Trophoblast cell (in vitro differentiated cells and primary cell): Measurements from ENCODE around the gene PLCH2.

Experiments used
- DNase-seq, 2 donors: peaks; one replicate each; pipeline ENCODE4 v3.0.0-alpha.2; 2016
- H2AFZ ChIP-seq: 2 replicates; pipeline ENCODE4 v1.6.1; 2013; ENCODE audit warnings: low read length, moderate library complexity, mild to moderate bottlenecking; ENCODE audit not compliant: insufficient read depth, poor library complexity
- H2AK5ac ChIP-seq: 2 replicates; pipeline ENCODE4 v1.6.1; 2013; ENCODE audit warnings: mild to moderate bottlenecking, low read length
- H2BK120ac ChIP-seq: 2 replicates; pipeline ENCODE4 v1.6.1; 2013; ENCODE audit warnings: low read length, mild to moderate bottlenecking, moderate library complexity; ENCODE audit not compliant: insufficient read depth, poor library complexity
- H2BK12ac ChIP-seq: 2 replicates; pipeline ENCODE4 v1.6.1; 2013; ENCODE audit warnings: mild to moderate bottlenecking, low read length, moderate library complexity
- H2BK5ac ChIP-seq: 2 replicates; pipeline ENCODE4 v1.6.1; 2013; ENCODE audit warnings: low read length, low read depth, moderate library complexity, mild to moderate bottlenecking; ENCODE audit not compliant: poor library complexity
- H3K14ac ChIP-seq: 2 replicates; pipeline ENCODE4 v1.6.1; 2013; ENCODE audit warnings: mild to moderate bottlenecking, low read length
- H3K18ac ChIP-seq: 2 replicates; pipeline ENCODE4 v1.6.1; 2013; ENCODE audit warnings: mild to moderate bottlenecking, low read length
- H3K23ac ChIP-seq: 2 replicates; pipeline ENCODE4 v1.6.1; 2013; ENCODE audit warnings: low read length
- H3K27ac ChIP-seq: 2 replicates; pipeline ENCODE4 v1.5.1; 2013; ENCODE audit warnings: low read depth, mild to moderate bottlenecking, inconsistent platforms, low read length, moderate library complexity
- H3K27me3 ChIP-seq: 2 replicates; pipeline ENCODE4 v1.6.1; 2013; ENCODE audit warnings: inconsistent platforms, mild to moderate bottlenecking, low read length, moderate library complexity; ENCODE audit not compliant: insufficient read depth
- H3K36me3 ChIP-seq, 2 experiments: 1 replicate in 1 of 2; 2 replicates in 1 of 2; pipeline ENCODE4 v1.6.1; 2013; ENCODE audit warnings: low read length in 2 of 2, mild to moderate bottlenecking in 2 of 2, moderate library complexity in 1 of 2; ENCODE audit not compliant: insufficient read depth in 2 of 2, control insufficient read depth in 1 of 2
- H3K4ac ChIP-seq: 2 replicates; pipeline ENCODE4 v1.6.1; 2013; ENCODE audit warnings: low read depth, mild to moderate bottlenecking, low read length, moderate library complexity
- H3K4me1 ChIP-seq, 2 experiments: 1 replicate in 1 of 2; 2 replicates in 1 of 2; pipeline ENCODE4 v1.6.1; 2013; ENCODE audit warnings: low read length in 2 of 2, mild to moderate bottlenecking in 2 of 2, moderate library complexity in 1 of 2; ENCODE audit not compliant: insufficient read depth in 2 of 2, control insufficient read depth in 1 of 2
- H3K4me2 ChIP-seq: 2 replicates; pipeline ENCODE4 v1.6.1; 2013; ENCODE audit warnings: inconsistent platforms, mild to moderate bottlenecking, low read length, moderate library complexity
- H3K4me3 ChIP-seq: 2 replicates; pipeline ENCODE4 v1.5.1; 2013; ENCODE audit warnings: mild to moderate bottlenecking, low read depth, low read length, inconsistent platforms
- H3K79me1 ChIP-seq: one replicate; pipeline ENCODE4 v1.6.1; 2013; ENCODE audit warnings: low read length
- H3K79me2 ChIP-seq: 2 replicates; pipeline ENCODE4 v1.6.1; 2013; ENCODE audit warnings: low read length, mild to moderate bottlenecking; ENCODE audit not compliant: control insufficient read depth, insufficient read depth, poor library complexity
- H3K9ac ChIP-seq: 2 replicates; pipeline ENCODE4 v1.6.1; 2013; ENCODE audit warnings: mild to moderate bottlenecking, low read length
- H3K9me3 ChIP-seq: 2 replicates; pipeline ENCODE4 v1.6.1; 2013; ENCODE audit warnings: low read depth, mild to moderate bottlenecking, control low read depth, inconsistent platforms, low read length; ENCODE audit not compliant: insufficient read depth
- H4K12ac ChIP-seq: 2 replicates; pipeline ENCODE4 v1.6.1; 2013; ENCODE audit warnings: low read depth, mild to moderate bottlenecking, low read length, moderate library complexity
- H4K8ac ChIP-seq: 2 replicates; pipeline ENCODE4 v1.6.1; 2013; ENCODE audit warnings: low read depth, mild to moderate bottlenecking, low read length, moderate library complexity
- H4K91ac ChIP-seq: one replicate; pipeline ENCODE4 v1.6.1; 2013; ENCODE audit warnings: low read depth, mild to moderate bottlenecking, low read length, moderate library complexity
- WGBS: extraction: QIAGEN DNeasy Blood & Tissue Kit; methylation state at CpG from one replicate; pipeline ENCODE4 v1.1.7; 2013; ENCODE audit warnings: missing lambda C conversion rate; ENCODE audit not compliant: insufficient read length, insufficient coverage; ENCODE audit errors: extremely low coverage; 5-methylcytosine and 5-hydroxymethylcytosine counted together

PLCH2 gene

GRCh38 chr1:2538376-2538775, 62.3 kb downstream of the PLCH2 start:
- peaks cover 4% of the 10 kb centered on the region for H3K27me3 ChIP-seq
- no peak overlapping the region for H4K12ac ChIP-seq
- DNase-seq: no peak
- H3K18ac ChIP-seq: no peak overlapping the region
- no peak overlapping the region for H2AFZ ChIP-seq
- H3K27ac ChIP-seq: no peak overlapping the region
- H3K23ac ChIP-seq: no peak overlapping the region
- H2AK5ac ChIP-seq: no peak overlapping the region
- H3K79me2 ChIP-seq: no peaks in the 10 kb centered on the region
- H3K4ac ChIP-seq: no peak overlapping the region
- H4K8ac ChIP-seq: no peak overlapping the region
- H4K91ac ChIP-seq: no peak overlapping the region
- H2BK120ac ChIP-seq: no peak overlapping the region
- H3K9ac ChIP-seq: no peak overlapping the region
- peaks cover 11 to 12% of the 10 kb centered on the region in 2 experiments for H3K4me1 ChIP-seq
- no CpG with 5 or more reads among the region's 4 CpGs for WGBS
- H3K4me3 ChIP-seq: no peak overlapping the region
- H2BK5ac ChIP-seq: no peak overlapping the region
- no peaks in the 10 kb centered on the region for H3K9me3 ChIP-seq
- no peak overlapping the region for H3K14ac ChIP-seq
- no peak overlapping the region for H2BK12ac ChIP-seq
- H3K36me3 ChIP-seq: no peaks in the 10 kb centered on the region
- peaks cover 4% of the 10 kb centered on the region for H3K79me1 ChIP-seq
- H3K4me2 ChIP-seq: no peak overlapping the region

DNA sequence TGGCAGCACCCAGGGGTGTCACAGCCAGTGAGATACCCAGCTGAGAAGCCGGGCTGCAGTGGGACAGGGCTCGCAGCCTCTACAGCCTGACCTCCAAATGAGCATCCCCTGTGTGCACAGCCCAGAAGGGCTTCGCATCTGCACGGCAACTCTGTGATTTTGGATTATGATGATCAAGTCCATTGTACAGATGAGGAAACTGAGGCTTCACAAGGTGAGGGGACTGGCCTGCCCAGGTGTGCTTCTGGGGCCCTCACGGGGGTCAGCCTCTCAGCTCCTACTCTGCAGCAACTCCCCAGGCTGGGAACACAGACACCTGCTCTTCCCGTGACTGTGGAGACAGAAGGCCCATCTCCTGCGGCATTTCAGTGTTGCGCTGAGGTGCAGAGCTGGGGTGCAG, 62.8 kb downstream of the PLCH2 start:
- H3K4me3 ChIP-seq: no peak overlapping the region
- H3K79me2 ChIP-seq: no peaks in the 10 kb centered on the region
- WGBS: no CpG with 5 or more reads among the region's 8 CpGs
- no peak overlapping the region for H3K18ac ChIP-seq
- no peak for DNase-seq
- H3K14ac ChIP-seq: no peak overlapping the region
- no peak overlapping the region for H2AK5ac ChIP-seq
- no peak overlapping the region for H2BK120ac ChIP-seq
- H3K79me1 ChIP-seq: peaks cover 2% of the 10 kb centered on the region
- H3K9me3 ChIP-seq: no peaks in the 10 kb centered on the region
- peaks cover 4% of the 10 kb centered on the region for H3K27me3 ChIP-seq
- H2BK5ac ChIP-seq: no peak overlapping the region
- H4K91ac ChIP-seq: no peak overlapping the region
- no peak overlapping the region for H3K4ac ChIP-seq
- no peak overlapping the region for H3K9ac ChIP-seq
- no peak overlapping the region for H3K27ac ChIP-seq
- no peaks in the 10 kb centered on the region for H3K36me3 ChIP-seq
- H3K23ac ChIP-seq: no peak overlapping the region
- H2AFZ ChIP-seq: no peak overlapping the region
- H4K12ac ChIP-seq: no peak overlapping the region
- H2BK12ac ChIP-seq: no peak overlapping the region
- no peak overlapping the region for H4K8ac ChIP-seq
- H3K4me1 ChIP-seq: peaks cover 11 to 12% of the 10 kb centered on the region in 2 experiments
- no peak overlapping the region for H3K4me2 ChIP-seq

DNA sequence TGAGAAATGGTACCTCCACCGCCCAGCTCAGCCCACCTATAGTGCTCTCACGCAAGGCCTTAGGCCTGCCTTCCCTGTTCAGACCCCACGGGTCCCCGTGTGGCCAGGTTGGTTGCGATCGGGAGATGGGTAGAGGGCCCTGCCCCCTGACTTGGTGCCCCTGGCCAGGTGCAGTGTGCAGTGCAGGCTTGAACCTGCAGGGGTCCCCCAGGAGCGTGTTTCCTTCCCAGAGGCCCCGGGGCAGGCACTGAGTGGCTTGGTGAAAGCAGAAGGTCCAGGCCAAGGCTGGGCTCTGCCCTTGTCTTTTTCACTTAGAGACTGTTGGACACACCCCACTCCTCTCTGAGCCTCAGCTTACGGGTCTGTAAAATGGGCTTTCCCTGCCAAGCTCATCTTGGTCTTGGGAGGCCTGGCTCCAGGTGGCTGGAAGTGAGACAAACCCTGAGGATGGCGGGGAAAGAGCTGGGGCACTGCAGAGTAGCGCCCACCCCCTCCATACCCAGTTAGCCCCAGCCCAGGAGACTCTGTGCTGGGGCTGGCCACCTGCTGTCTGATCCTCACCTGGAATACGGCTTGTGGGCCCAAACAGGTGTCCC, 63.3 kb downstream of the PLCH2 start:
- Histone ChIP-seq H3K14ac (no peak overlapping the region), H3K9ac (no peak overlapping the region), H3K4me3 (no peak overlapping the region), H3K4ac (no peak overlapping the region), H4K91ac (no peak overlapping the region), H2AFZ (no peak overlapping the region), H3K23ac (no peak overlapping the region), H3K79me1 (no peaks in the 10 kb centered on the region), H4K8ac (no peak overlapping the region), H3K4me2 (no peak overlapping the region), H3K79me2 (no peaks in the 10 kb centered on the region), H3K27ac (no peak overlapping the region), H3K4me1 (peaks cover 9 to 10% of the 10 kb centered on the region in 2 experiments), H3K18ac (no peak overlapping the region), H4K12ac (no peak overlapping the region), H2BK120ac (no peak overlapping the region), H2BK12ac (no peak overlapping the region), H3K36me3 (no peaks in the 10 kb centered on the region), H3K9me3 (no peaks in the 10 kb centered on the region), H2AK5ac (no peak overlapping the region), H3K27me3 (peaks cover 4% of the 10 kb centered on the region), H2BK5ac (no peak overlapping the region)
- peak in 1 of 2 donors; percentile 17 for DNase-seq
- WGBS: no CpG with 5 or more reads among the region's 12 CpGs

GRCh38 chr1:2540816-2541492, 64.9 kb downstream of the PLCH2 start:
- Histone ChIP-seq H2AK5ac (no peak overlapping the region), H2AFZ (no peak overlapping the region), H3K27ac (no peak overlapping the region), H2BK120ac (no peak overlapping the region), H2BK5ac (no peak overlapping the region), H4K8ac (no peak overlapping the region), H4K12ac (no peak overlapping the region), H3K14ac (no peak overlapping the region), H3K36me3 (no peaks in the 10 kb centered on the region), H3K9ac (no peak overlapping the region), H3K79me2 (no peaks in the 10 kb centered on the region), H4K91ac (no peak overlapping the region), H3K4me2 (no peak overlapping the region), H2BK12ac (no peak overlapping the region), H3K4me3 (no peak overlapping the region), H3K4me1 (peaks cover 2 to 6% of the 10 kb centered on the region in 2 experiments), H3K27me3 (peaks cover 4% of the 10 kb centered on the region), H3K18ac (no peak overlapping the region), H3K79me1 (peaks cover 2% of the 10 kb centered on the region), H3K23ac (no peak overlapping the region), H3K4ac (no peak overlapping the region), H3K9me3 (no peaks in the 10 kb centered on the region)
- no peak for DNase-seq
- WGBS: no CpG with 5 or more reads among the region's 39 CpGs
